Panc1 (cell line): Measurements from ENCODE around the gene KIF25. TPM values are rescaled to one million over a fixed set of nuclear protein-coding genes. Genes with fewer than 3 reads are reported as not detected.

Experiments used
- ATAC-seq: fragments of 200-7000 bp; cut with Tn5 transposase; 2 replicates; pipeline ENCODE4 v1.9.1; 2020; ENCODE audit warnings: mild to moderate bottlenecking, moderate library complexity
- BruUV-seq: library from RNA; stranded (reverse); fragments of 400-500 nt; replicated peaks from 2 replicates; lab custom pipeline; 2021; lab: Mats Ljungman, UMichigan
- CTCF ChIA-PET: fragments of 300-600 bp; sonication (Branson Sonifier 250); formaldehyde crosslinking; loops from one replicate; lab custom pipeline; 2022; ENCODE audit warnings: antibody characterized with exemption; lab: Charles Lee
- POLR2A ChIA-PET: fragments of 300-600 bp; sonication (Branson Sonifier 250); formaldehyde crosslinking; loops from one replicate; lab custom pipeline; 2022; ENCODE audit warnings: antibody characterized with exemption; lab: Charles Lee
- DNase-seq: peaks from one replicate; pipeline ENCODE4 v3.0.0-alpha.2; 2010; ENCODE audit warnings: low read depth, low spot score
- H3K27ac ChIP-seq: 2 replicates; pipeline ENCODE4 v1.5.1; 2011; ENCODE audit warnings: mild to moderate bottlenecking, low read length, inconsistent platforms
- H3K27me3 ChIP-seq: fragments of 200-500 bp; sonication (Bioruptor generic); 2 replicates; pipeline ENCODE4 v1.6.0; 2014; ENCODE audit warnings: low read length, inconsistent platforms; ENCODE audit not compliant: control insufficient read depth, insufficient read depth
- H3K36me3 ChIP-seq: fragments of 200-500 bp; sonication (Bioruptor generic); 2 replicates; pipeline ENCODE4 v1.5.1; 2014; ENCODE audit warnings: inconsistent platforms, mild to moderate bottlenecking, low read length, moderate library complexity; ENCODE audit not compliant: control insufficient read depth, insufficient read depth
- H3K4me1 ChIP-seq: 2 replicates; pipeline ENCODE4 v1.5.1; 2011; ENCODE audit warnings: inconsistent platforms, mild to moderate bottlenecking, low read length, moderate library complexity; ENCODE audit not compliant: control insufficient read depth, insufficient read depth
- H3K4me3 ChIP-seq, 2 experiments: 2 replicates each; pipeline ENCODE4 v1.5.1; 2011 to 2012; ENCODE audit warnings: low read depth in 2 of 2, low read length in 2 of 2, mild to moderate bottlenecking in 2 of 2, inconsistent platforms in 1 of 2, moderate library complexity in 1 of 2
- H3K9me3 ChIP-seq: fragments of 200-500 bp; sonication (Bioruptor generic); 2 replicates; pipeline ENCODE4 v1.5.1; 2014; ENCODE audit warnings: low read depth, mild to moderate bottlenecking, inconsistent platforms, low read length, moderate library complexity; ENCODE audit not compliant: control insufficient read depth, insufficient read depth
- POLR2AphosphoS5 ChIP-seq: IDR thresholded peaks from 2 replicates; pipeline ENCODE4 v1.6.1; 2012; ENCODE audit warnings: mild to moderate bottlenecking, low read depth, low read length, moderate library complexity
- SIN3A ChIP-seq: IDR thresholded peaks from 2 replicates; pipeline ENCODE4 v1.6.1; 2012; ENCODE audit warnings: low read depth, mild to moderate bottlenecking, low read length, moderate library complexity, borderline replicate concordance; ENCODE audit not compliant: insufficient read depth
- TCF7L2 ChIP-seq: IDR thresholded peaks from 2 replicates; pipeline ENCODE4 v1.6.1; 2011; ENCODE audit warnings: mild to moderate bottlenecking, low read depth, low read length, inconsistent platforms
- in situ Hi-C: cut with HindIII; loops from 2 replicates; pipeline ENCODE4 v1.10.0; 2016; ENCODE audit warnings: low sequenced_read_pairs, low pct_unique_long_range_greater_than_20kb
- intact Hi-C: fragments of 100-400 bp; cut with micrococcal nuclease; formaldehyde crosslinking; loops from one replicate; pipeline ENCODE4 v1.10.0; 2022; ENCODE audit not compliant: unreplicated experiment
- total RNA-seq: library from RNA; stranded (reverse); gene quantifications from one replicate; pipeline ENCODE4 v1.2.1, GENCODE V29; 2021; ENCODE audit not compliant: unreplicated experiment
- TF ChIP-seq, protein P1 (sequence below), 2 experiments: IDR thresholded peaks; 2 replicates each; pipeline ENCODE4 v1.6.1; 2011 to 2012; ENCODE audit warnings: low read depth in 2 of 2, control low read depth in 1 of 2, low read length in 1 of 2, mild to moderate bottlenecking in 1 of 2, moderate library complexity in 1 of 2; ENCODE audit not compliant: insufficient read depth in 1 of 2
- TF ChIP-seq, protein P2 (sequence below): fragments of 450-650 bp; IDR thresholded peaks from 2 replicates; pipeline ENCODE4 v1.5.1; 2017; ENCODE audit warnings: mild to moderate bottlenecking

Gene KIF25
- total RNA-seq, 1 experiment from 2014 or later, result 0.44 TPM

DNA sequence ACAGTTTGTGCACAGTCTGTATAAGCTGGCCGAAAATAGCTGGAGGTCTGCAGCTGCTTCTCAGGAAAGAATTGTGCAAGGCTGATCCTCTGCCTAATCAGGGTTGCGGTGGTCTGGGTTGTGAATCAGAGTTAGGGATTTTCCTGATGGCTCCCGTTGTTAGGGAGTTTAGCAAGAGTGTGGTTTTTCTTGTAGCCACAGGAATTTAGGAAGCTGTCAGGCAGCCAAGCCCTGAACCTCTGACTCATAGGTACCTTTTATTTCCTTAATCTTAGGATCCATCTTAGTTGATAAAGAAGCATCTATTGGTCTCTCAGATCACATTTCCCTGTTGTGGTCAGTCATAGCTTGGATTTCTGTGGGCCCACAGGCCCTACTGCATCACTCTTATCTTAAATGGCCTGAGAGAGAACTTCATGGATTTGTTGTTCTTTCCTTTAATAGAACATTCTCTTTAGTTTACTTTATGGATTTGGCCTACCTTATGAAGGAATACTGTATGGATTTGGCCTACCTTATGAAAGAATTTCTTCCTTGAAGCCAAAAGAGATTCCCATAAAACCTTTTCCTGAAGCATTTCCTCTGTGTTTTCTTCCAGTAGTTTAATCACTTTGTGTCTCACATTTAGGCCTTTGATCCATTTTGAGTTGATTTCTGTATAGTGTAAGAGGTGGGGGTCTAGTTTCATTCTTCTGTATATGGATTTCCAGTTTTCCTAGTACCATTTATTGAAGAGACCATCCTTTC lies 10.3 kb downstream of the KIF25 start:
- no peaks in the 10 kb centered on the region for H3K27me3 ChIP-seq
- H3K9me3 ChIP-seq, result peaks cover 20% of the 10 kb centered on the region
- intact Hi-C loops (no loop called here), in situ Hi-C loops (no loop called here)
- ATAC-seq (peak; percentile 97), DNase-seq (peak; percentile 79)
- ChIA-PET CTCF (interaction anchor here (0.6 to 0.7 kb wide), 2 partner anchors 19 to 40 kb away, joined by 3 to 6 read pairs; no protein-coding TSS in a partner anchor), POLR2A (interaction anchor here (0.5 to 1.2 kb wide), 2 partner anchors 27 to 298 kb away, joined by 4 read pairs; no protein-coding TSS in a partner anchor)
- peaks cover 14% of the 10 kb centered on the region; the same call in 1 of the 2 replicates for H3K4me1 ChIP-seq
- H3K36me3 ChIP-seq, result no peaks in the 10 kb centered on the region
- TF ChIP-seq, protein P1, sequence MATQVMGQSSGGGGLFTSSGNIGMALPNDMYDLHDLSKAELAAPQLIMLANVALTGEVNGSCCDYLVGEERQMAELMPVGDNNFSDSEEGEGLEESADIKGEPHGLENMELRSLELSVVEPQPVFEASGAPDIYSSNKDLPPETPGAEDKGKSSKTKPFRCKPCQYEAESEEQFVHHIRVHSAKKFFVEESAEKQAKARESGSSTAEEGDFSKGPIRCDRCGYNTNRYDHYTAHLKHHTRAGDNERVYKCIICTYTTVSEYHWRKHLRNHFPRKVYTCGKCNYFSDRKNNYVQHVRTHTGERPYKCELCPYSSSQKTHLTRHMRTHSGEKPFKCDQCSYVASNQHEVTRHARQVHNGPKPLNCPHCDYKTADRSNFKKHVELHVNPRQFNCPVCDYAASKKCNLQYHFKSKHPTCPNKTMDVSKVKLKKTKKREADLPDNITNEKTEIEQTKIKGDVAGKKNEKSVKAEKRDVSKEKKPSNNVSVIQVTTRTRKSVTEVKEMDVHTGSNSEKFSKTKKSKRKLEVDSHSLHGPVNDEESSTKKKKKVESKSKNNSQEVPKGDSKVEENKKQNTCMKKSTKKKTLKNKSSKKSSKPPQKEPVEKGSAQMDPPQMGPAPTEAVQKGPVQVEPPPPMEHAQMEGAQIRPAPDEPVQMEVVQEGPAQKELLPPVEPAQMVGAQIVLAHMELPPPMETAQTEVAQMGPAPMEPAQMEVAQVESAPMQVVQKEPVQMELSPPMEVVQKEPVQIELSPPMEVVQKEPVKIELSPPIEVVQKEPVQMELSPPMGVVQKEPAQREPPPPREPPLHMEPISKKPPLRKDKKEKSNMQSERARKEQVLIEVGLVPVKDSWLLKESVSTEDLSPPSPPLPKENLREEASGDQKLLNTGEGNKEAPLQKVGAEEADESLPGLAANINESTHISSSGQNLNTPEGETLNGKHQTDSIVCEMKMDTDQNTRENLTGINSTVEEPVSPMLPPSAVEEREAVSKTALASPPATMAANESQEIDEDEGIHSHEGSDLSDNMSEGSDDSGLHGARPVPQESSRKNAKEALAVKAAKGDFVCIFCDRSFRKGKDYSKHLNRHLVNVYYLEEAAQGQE (IDR thresholded peaks at IDR 0.05; ENCODE audit: insufficient read depth in 1 of 2, low read depth in 2 of 2, low read length in 1 of 2), result no peak; a peak in 1 of 4 replicates
- TF ChIP-seq TCF7L2 (peak; percentile 99), POLR2AphosphoS5 (peak; percentile 92)
- peak overlapping the region; percentile 70 for H3K27ac ChIP-seq
- no TSS peak for BruUV-seq
- no peak overlapping the region for H3K4me3 ChIP-seq

DNA sequence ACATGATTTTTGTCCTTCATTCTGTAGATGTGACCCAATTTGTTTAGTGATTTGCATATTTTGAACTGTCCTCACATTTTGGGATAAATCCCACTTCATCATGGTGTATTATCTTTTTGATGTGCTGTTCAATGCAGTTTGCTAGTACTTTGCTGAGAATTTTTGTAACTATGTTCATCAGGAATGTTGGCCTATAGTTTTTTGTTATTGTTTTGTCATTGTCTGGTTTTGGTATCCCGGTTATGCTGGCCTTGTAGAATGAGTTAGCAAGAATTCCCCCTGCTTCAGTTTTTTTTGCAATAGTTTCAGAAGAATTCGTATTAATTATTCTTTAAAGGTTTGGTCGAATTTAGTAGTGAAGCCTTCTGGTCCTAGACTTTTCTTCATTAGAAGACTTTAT lies 11.9 kb downstream of the KIF25 start:
- Histone ChIP-seq H3K9me3 (peaks cover 20% of the 10 kb centered on the region), H3K4me1 (peaks cover 14% of the 10 kb centered on the region; the same call in 1 of the 2 replicates), H3K4me3 (no peak overlapping the region), H3K27ac (no peak overlapping the region; the same call in 1 of the 2 replicates), H3K36me3 (no peaks in the 10 kb centered on the region), H3K27me3 (no peaks in the 10 kb centered on the region)
- TF ChIP-seq POLR2AphosphoS5 (no peak), SIN3A (no peak), TCF7L2 (no peak)
- TF ChIP-seq, protein P1 (IDR thresholded peaks at IDR 0.05; ENCODE audit: insufficient read depth in 1 of 2, low read depth in 2 of 2, low read length in 1 of 2), result no peak
- TF ChIP-seq, protein P2, sequence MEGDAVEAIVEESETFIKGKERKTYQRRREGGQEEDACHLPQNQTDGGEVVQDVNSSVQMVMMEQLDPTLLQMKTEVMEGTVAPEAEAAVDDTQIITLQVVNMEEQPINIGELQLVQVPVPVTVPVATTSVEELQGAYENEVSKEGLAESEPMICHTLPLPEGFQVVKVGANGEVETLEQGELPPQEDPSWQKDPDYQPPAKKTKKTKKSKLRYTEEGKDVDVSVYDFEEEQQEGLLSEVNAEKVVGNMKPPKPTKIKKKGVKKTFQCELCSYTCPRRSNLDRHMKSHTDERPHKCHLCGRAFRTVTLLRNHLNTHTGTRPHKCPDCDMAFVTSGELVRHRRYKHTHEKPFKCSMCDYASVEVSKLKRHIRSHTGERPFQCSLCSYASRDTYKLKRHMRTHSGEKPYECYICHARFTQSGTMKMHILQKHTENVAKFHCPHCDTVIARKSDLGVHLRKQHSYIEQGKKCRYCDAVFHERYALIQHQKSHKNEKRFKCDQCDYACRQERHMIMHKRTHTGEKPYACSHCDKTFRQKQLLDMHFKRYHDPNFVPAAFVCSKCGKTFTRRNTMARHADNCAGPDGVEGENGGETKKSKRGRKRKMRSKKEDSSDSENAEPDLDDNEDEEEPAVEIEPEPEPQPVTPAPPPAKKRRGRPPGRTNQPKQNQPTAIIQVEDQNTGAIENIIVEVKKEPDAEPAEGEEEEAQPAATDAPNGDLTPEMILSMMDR, result no peak
- ATAC-seq (no peak), DNase-seq (no peak)
- CTCF ChIA-PET, result no interaction called here
- in situ Hi-C loops (no loop called here), intact Hi-C loops (no loop called here)
- no TSS peak for BruUV-seq
- POLR2A ChIA-PET, result interaction anchor here (0.6 kb wide), 1 partner anchor 25 kb away, joined by 7 read pairs; no protein-coding TSS in a partner anchor
